GM18508 (cell line): ENCODE data around the gene GTPBP1.

Source experiments
- ATAC-seq: cut with Tn5 transposase; IDR thresholded peaks from one replicate; pipeline ENCODE4 v1.9.1; 2021; ENCODE audit warnings: moderate number of reproducible peaks; ENCODE audit not compliant: insufficient read depth, unreplicated experiment

The GTPBP1 gene

DNA sequence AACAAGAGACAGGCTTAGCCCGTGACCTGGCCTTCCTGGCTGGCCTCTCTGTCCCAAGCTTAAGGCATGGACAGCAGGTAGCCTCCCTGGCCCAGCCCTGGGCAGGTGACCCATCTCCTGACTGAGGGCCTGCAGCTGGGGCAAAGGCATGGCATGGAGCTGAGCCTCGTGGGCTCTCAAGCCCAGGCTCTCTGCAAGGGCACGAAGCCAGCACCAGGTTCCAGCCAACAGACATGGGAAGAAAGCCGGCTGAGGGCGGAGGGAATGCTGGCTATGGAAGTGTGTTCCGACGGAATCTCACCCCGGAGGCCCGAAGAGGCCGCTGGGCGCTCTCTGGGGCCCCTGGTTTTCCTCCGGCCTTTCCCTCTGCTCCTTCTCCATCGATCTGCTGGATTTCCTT lies 75.3 kb downstream of the GTPBP1 start:
- no peak for ATAC-seq

DNA sequence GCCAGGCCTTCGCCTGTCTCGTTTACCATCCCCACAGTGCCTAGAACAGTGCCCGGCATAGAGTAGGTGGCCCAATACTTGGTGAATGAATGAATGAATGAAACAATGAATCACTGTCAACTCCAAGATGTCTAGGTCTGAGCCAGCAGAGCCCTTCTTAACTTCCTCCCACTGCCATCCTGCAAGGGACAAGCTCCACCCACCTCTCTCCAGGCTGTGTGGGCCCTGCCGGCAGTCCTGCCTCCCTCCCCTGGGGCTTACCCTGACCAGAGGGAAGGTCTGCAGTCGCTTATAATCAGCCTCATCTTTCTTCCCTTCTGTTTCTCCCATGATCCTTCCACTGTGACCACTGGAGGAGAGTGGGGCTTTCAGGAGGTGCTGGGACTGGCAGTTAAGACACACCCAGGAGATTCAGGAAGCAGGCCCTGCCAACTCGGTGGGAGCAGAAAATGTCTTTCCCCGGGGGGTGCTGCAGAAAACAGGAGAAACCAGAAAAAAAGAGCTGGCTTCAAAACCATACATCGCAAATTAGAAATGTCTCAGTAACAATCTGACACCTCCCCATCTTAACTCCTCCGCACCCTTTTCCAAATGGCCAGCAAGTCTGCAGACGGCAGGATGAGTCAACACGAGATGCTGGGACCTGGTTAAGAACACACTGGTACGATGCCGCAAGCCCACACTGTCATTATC lies 76.8 kb downstream of the GTPBP1 start:
- ATAC-seq: no peak
